Spinal cord (tissue), 10 donors: ENCODE results near the gene DCTD. TPM values are rescaled to one million over a fixed set of nuclear protein-coding genes. Genes with fewer than 3 reads are reported as not detected.
A peak's percentile ranks its signal among the peaks of the same experiment; 100 is the strongest.

ENCODE experiments used
- DNase-seq, 6 donors: peaks; one replicate each; pipeline versions ENCODE4 v3.0.0 to v3.0.0-alpha.2; 2013 to 2015; ENCODE audit warnings: low spot score in 6 of 6, low read depth in 4 of 6
- H3K27ac ChIP-seq: one replicate; pipeline ENCODE4 v1.5.1; 2013; ENCODE audit warnings: low read depth, low read length, control low read depth
- H3K27me3 ChIP-seq: one replicate; pipeline ENCODE4 v1.6.1; 2013; ENCODE audit warnings: low read length; ENCODE audit not compliant: control insufficient read depth, insufficient read depth
- H3K36me3 ChIP-seq: one replicate; pipeline ENCODE4 v1.6.1; 2013; ENCODE audit warnings: low read length; ENCODE audit not compliant: control insufficient read depth, insufficient read depth
- H3K4me1 ChIP-seq: one replicate; pipeline ENCODE4 v1.6.1; 2013; ENCODE audit warnings: low read length; ENCODE audit not compliant: control insufficient read depth, insufficient read depth
- H3K4me3 ChIP-seq: one replicate; pipeline ENCODE4 v1.5.1; 2013; ENCODE audit warnings: low read depth, low read length, control low read depth
- H3K9me3 ChIP-seq: one replicate; pipeline ENCODE4 v1.6.1; 2013; ENCODE audit warnings: low read length; ENCODE audit not compliant: control insufficient read depth, insufficient read depth
- WGBS: methylation state at CpG from one replicate; pipeline ENCODE4 v1.1.5; 2013; ENCODE audit warnings: missing lambda C conversion rate; ENCODE audit not compliant: insufficient coverage; 5-methylcytosine and 5-hydroxymethylcytosine counted together
- long read RNA-seq, 4 donors: transcript quantifications; one replicate each; lab custom pipeline, GENCODE V29; 2026
- polyA plus RNA-seq, 2 donors: library from polyadenylated mRNA; unstranded; fragments of 120-200 nt; gene quantifications; one replicate each; pipeline ENCODE4 v1.2.1, GENCODE V29; 2013; ENCODE audit not compliant: insufficient read length in 2 of 2
- total RNA-seq, 2 donors: library from RNA; depleted of rRNA in 1 of 2; stranded (reverse); fragments of 120-200 nt in 1 of 2; fragments of >200 nt in 1 of 2; gene quantifications; one replicate each; pipeline versions ENCODE4 v1.2.3 to v1.2.4, GENCODE V29; 2013 to 2014
- donor health status: healthy.

Gene DCTD
- total RNA-seq (10 to 100 TPM; 43.4 to 62.9 TPM), polyA plus RNA-seq (10 to 100 TPM; 62.0 to 71.8 TPM)
- long read RNA-seq, donor 1, transcript DCTD-201 (6 exons, 1,931 nt), result major isoform, 11 of 13 reads
- long read RNA-seq, donor 1, partial matches to known transcripts, result 0 of 13 reads
- long read RNA-seq, donor 1, other reads (novel, unspliced or antisense), result 0 of 13 reads
- long read RNA-seq, donor 2, transcript DCTD-201 (6 exons, 1,931 nt), result major isoform, 8 of 10 reads
- long read RNA-seq, donor 2, partial matches to known transcripts, result 0 of 10 reads
- long read RNA-seq, donor 2, other reads (novel, unspliced or antisense), result 0 of 10 reads
- long read RNA-seq, donor 3, transcript DCTD-201 (6 exons, 1,931 nt), result major isoform, 5 of 6 reads
- long read RNA-seq, donor 3, partial matches to known transcripts, result 0 of 6 reads
- long read RNA-seq, donor 3, other reads (novel, unspliced or antisense), result 0 of 6 reads
- long read RNA-seq, donor 4, transcript DCTD-201 (6 exons, 1,931 nt), result major isoform, 19 of 28 reads
- long read RNA-seq, donor 4, transcript DCTD-202 (6 exons, 1,972 nt), result minor isoform, 6 of 28 reads
- long read RNA-seq, donor 4, partial matches to known transcripts, result 0 of 28 reads
- long read RNA-seq, donor 4, other reads (novel, unspliced or antisense), result 0 of 28 reads

GRCh38 chr4:182917182-182918043, at the start of gene DCTD:
DCTD (minus strand) TSS chr4:182917386; CDS start chr4:182915568, 1,818 bp downstream.
- Histone ChIP-seq H3K36me3 (peaks cover 11% of the 10 kb centered on the region), H3K9me3 (no peaks in the 10 kb centered on the region), H3K27ac (peak within 1 kb of the TSS; percentile 78), H3K27me3 (no peaks in the 10 kb centered on the region), H3K4me3 (peak within 1 kb of the TSS; percentile 56), H3K4me1 (peaks cover 15% of the 10 kb centered on the region)
- peak in 3 of 6 donors; percentile 50 to 86 (median 85) for DNase-seq
- WGBS, result under 1% methylated on average over 98 of the region's 106 CpGs

- Histone ChIP-seq H3K27me3 (no peaks in the 10 kb centered on the region), H3K4me3 (no peak overlapping the region), H3K4me1 (no peaks in the 10 kb centered on the region), H3K9me3 (no peaks in the 10 kb centered on the region), H3K36me3 (no peaks in the 10 kb centered on the region), H3K27ac (no peak overlapping the region)
- WGBS, result no CpG with 5 or more reads among the region's 1 CpG
- DNase-seq, result peak in 2 of 6 donors; percentile 13 to 52
These were observed 43.6 kb upstream of the DCTD start for GRCh38 chr4:182960746-182961145.

GRCh38 chr4:182960228-182960627, 43.0 kb upstream of the DCTD start:
- H3K4me3 ChIP-seq, result no peak overlapping the region
- WGBS, result 91% methylated on average over 9 of the region's 9 CpGs
- H3K36me3 ChIP-seq, result no peaks in the 10 kb centered on the region
- DNase-seq, result no peak
- no peak overlapping the region for H3K27ac ChIP-seq
- no peaks in the 10 kb centered on the region for H3K27me3 ChIP-seq
- H3K4me1 ChIP-seq, result no peaks in the 10 kb centered on the region
- no peaks in the 10 kb centered on the region for H3K9me3 ChIP-seq

GRCh38 chr4:182955411-182955810, 38.2 kb upstream of the DCTD start:
- no peaks in the 10 kb centered on the region for H3K9me3 ChIP-seq
- H3K27me3 ChIP-seq, result no peaks in the 10 kb centered on the region
- H3K36me3 ChIP-seq, result no peaks in the 10 kb centered on the region
- no peak overlapping the region for H3K4me3 ChIP-seq
- H3K4me1 ChIP-seq, result no peaks in the 10 kb centered on the region
- 87% methylated on average over 1 of the region's 2 CpGs for WGBS
- no peak for DNase-seq
- no peak overlapping the region for H3K27ac ChIP-seq

- Histone ChIP-seq H3K27ac (no peak overlapping the region), H3K36me3 (no peaks in the 10 kb centered on the region), H3K27me3 (peaks cover 1% of the 10 kb centered on the region), H3K4me1 (no peaks in the 10 kb centered on the region), H3K9me3 (no peaks in the 10 kb centered on the region), H3K4me3 (no peak overlapping the region)
- no peak for DNase-seq
- no CpG with 5 or more reads among the region's 4 CpGs for WGBS
These were observed 27.5 kb upstream of the DCTD start for GRCh38 chr4:182944484-182945213.

GRCh38 chr4:182939680-182940079, 22.5 kb upstream of the DCTD start:
- Histone ChIP-seq H3K9me3 (no peaks in the 10 kb centered on the region), H3K4me3 (no peak overlapping the region), H3K27me3 (peaks cover 2% of the 10 kb centered on the region), H3K27ac (no peak overlapping the region), H3K36me3 (no peaks in the 10 kb centered on the region), H3K4me1 (no peaks in the 10 kb centered on the region)
- 81% methylated on average over 8 of the region's 9 CpGs for WGBS
- DNase-seq, result peak in 1 of 6 donors; percentile 16

GRCh38 chr4:182938205-182938645, 21.0 kb upstream of the DCTD start:
- H3K27me3 ChIP-seq, result peaks cover 2% of the 10 kb centered on the region
- H3K27ac ChIP-seq, result no peak overlapping the region
- no peaks in the 10 kb centered on the region for H3K36me3 ChIP-seq
- no peaks in the 10 kb centered on the region for H3K9me3 ChIP-seq
- 12% methylated on average over 8 of the region's 14 CpGs for WGBS
- DNase-seq, result peak in 2 of 6 donors; percentile 38 to 53
- no peak overlapping the region for H3K4me3 ChIP-seq
- H3K4me1 ChIP-seq, result no peaks in the 10 kb centered on the region

GRCh38 chr4:182937268-182938204, 20.4 kb upstream of the DCTD start:
- no peak overlapping the region for H3K27ac ChIP-seq
- no peaks in the 10 kb centered on the region for H3K4me1 ChIP-seq
- no peak overlapping the region for H3K4me3 ChIP-seq
- H3K27me3 ChIP-seq, result peaks cover 2% of the 10 kb centered on the region
- no peak for DNase-seq
- no CpG with 5 or more reads among the region's 5 CpGs for WGBS
- no peaks in the 10 kb centered on the region for H3K36me3 ChIP-seq
- no peaks in the 10 kb centered on the region for H3K9me3 ChIP-seq
